HG02885 (cell line): ENCODE results near the gene CCKAR.
"Not testable (repeated sequence)": the region's sequence is repeated elsewhere in the genome, so short reads cannot be mapped to it uniquely, and the experiment has no call there.

Experiments
- ATAC-seq: cut with Tn5 transposase; IDR thresholded peaks from one replicate; pipeline ENCODE4 v1.9.1; 2021; ENCODE audit warnings: mild to moderate bottlenecking; ENCODE audit not compliant: unreplicated experiment, poor library complexity

Gene CCKAR, protein sequence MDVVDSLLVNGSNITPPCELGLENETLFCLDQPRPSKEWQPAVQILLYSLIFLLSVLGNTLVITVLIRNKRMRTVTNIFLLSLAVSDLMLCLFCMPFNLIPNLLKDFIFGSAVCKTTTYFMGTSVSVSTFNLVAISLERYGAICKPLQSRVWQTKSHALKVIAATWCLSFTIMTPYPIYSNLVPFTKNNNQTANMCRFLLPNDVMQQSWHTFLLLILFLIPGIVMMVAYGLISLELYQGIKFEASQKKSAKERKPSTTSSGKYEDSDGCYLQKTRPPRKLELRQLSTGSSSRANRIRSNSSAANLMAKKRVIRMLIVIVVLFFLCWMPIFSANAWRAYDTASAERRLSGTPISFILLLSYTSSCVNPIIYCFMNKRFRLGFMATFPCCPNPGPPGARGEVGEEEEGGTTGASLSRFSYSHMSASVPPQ

DNA sequence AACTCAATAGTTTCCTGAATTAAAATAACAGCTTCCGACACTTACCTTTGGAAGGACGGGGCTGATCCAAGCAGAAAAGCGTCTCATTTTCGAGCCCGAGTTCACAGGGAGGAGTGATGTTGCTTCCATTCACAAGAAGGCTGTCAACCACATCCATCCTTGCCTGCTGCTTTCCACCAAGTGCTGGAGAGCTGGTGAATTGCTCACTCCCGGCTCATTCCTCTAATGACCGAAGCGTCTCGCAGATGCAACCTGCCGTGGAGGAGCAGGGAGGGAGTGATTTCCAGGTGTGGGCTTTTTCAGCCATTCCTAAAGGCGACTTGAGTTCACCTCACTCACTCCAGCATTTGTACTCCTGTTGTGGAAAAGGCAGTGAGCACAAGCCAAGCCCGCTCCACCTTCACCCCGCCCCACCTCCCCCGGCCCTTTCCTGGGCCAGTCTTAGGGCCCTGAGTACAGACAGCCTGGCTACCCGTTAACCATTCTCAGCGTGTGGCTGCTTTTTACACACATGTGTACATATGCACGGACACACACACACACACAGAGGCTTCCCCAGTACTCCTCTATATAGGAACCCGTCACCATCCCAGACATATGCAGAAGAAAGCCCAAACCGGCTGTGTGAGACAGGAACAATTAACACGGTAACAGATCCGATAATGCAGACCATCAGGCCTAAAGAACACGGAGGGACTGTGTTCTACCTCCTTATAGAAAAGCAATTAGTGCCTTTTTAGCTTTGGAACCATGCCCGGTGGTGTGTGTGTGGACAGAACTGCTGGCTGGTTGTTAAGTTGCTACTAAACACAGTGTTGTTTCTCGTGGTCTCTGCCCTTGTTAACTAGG, at the start of gene CCKAR:
TSS of gene CCKAR (minus strand) at position 374 of the 849 bp plus-strand sequence. CDS start at position 157, 217 bp downstream.
- no peak for ATAC-seq

- ATAC-seq: no peak
Measured at GRCh38 chr4:26533685-26534084, 43.4 kb upstream of the CCKAR start.

GRCh38 chr4:26531491-26532116, 41.3 kb upstream of the CCKAR start:
- ATAC-seq: no peak

DNA sequence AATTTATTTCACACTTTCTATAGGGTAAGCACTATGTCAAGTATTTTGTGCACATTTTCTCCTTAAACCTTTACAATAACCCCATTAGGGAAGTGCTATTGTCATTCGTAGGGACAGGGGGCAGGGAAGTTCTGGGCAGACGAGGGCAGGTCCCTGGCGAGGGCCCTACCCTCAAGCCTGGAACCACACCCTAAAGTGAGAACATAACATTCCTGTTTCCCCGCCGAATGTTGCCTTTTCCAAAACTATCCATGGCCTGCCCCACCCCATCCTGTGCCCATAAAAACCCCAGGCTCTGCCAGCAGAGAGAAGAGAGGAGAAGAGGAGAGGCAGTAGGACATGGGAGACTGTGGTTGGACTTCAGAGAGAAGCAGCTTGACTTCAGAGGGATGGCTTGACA, 39.8 kb upstream of the CCKAR start:
- no peak for ATAC-seq

DNA sequence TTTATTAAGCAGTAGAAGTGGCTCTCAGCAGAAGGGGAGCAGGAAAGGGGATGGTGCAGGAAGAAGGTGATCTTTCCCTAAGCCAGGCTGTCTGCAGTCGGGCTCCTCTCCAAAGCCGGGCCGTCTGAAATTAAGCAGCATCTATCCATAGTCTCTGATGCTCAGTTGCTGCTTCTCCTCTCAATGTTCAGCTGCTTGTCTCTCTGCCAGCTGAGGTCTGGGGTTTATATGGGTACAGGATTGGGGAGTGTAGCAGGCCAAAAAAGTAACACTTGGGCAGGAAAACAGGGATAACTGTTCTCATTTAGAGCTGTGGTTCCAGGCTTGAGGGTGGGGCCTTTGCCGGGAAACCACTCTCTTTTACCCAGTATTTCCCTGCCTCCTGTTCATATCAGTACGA, 39.2 kb upstream of the CCKAR start:
- ATAC-seq: no peak

DNA sequence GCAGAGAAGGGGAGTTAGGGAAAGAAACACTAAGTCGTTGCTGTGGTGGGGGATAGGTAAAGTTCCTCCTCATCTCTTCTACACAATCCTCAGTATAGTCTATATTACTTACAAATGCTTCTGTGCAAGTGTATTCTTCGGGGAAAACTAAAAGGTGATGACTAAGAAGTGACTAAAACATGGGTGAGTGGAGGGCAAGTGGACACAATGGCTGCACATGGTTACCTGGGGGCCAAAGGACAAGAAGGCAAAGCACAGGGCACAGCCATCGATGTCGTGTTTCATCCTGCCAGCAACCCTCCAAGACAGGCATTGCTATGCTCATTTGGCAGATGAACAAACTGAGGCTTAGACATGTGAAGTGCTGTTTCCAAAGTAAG, 35.5 kb upstream of the CCKAR start:
- no peak for ATAC-seq

DNA sequence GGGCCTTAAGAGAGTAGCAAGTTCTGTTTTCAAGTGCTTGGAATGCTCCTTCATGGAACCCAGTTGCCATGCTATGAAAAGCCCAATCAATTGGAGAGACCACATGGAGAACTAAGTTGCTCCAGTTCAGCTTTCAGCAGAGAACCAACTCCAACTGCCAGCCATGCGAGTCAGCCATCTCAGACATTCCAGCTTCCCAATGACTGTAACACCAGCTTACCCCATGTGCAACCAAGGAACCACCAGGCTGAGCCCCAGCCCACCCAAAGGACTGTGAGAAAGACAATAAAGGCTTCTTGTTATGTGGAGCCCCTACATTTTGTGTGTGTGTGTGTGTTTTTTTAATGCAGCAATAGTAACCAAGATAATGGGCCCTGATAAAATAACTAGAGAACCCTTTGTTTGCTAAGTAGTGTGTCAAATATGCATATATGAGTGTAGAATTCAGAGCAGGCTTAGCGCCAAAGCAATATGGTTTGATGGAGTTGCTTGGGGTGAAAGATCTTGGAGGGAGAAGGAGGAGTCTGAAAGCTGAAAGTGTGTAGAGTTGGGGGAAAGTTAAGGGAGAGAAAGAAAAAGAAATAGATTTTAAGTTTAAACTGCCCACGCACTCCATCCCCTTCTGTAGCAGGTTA, 35.0 kb upstream of the CCKAR start:
- no peak for ATAC-seq

DNA sequence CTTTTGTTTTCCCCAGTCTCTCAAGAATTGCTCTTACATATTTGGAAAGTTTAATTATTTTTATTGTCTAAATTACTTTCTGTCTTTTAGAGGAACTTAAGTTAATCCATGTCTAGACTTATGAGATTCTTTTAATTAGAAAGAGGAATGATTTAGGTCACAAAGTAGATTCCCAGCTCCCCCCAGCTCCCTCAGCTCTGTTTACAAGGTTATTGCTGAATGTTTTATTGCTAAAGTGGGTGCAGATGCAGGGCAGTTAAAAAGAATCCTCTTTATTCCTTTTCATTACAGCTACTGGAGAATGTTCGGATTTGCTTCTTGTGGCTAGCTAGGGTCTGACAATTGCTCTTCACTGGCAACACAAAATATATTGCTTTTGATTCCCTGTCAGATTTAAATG, 33.7 kb upstream of the CCKAR start:
- ATAC-seq: no peak

DNA sequence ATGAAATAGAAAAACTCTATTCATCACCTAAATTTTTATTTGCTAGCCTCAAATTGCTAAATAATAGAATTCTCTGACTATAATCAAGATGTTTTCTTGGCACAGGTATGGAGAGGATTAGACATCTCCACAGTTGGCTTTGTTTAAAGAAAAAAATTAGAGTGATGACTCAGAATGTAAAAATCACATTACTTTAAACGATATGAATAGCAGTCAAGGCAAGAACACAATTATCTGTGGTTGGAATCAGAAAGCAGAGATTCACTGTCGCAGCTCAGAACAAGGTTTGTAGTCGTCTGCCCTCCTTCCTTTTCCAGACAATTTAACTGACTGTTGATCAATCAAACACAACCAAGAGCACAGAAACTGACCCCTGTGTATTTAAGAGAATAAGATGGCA, 32.2 kb upstream of the CCKAR start:
- ATAC-seq: no peak

DNA sequence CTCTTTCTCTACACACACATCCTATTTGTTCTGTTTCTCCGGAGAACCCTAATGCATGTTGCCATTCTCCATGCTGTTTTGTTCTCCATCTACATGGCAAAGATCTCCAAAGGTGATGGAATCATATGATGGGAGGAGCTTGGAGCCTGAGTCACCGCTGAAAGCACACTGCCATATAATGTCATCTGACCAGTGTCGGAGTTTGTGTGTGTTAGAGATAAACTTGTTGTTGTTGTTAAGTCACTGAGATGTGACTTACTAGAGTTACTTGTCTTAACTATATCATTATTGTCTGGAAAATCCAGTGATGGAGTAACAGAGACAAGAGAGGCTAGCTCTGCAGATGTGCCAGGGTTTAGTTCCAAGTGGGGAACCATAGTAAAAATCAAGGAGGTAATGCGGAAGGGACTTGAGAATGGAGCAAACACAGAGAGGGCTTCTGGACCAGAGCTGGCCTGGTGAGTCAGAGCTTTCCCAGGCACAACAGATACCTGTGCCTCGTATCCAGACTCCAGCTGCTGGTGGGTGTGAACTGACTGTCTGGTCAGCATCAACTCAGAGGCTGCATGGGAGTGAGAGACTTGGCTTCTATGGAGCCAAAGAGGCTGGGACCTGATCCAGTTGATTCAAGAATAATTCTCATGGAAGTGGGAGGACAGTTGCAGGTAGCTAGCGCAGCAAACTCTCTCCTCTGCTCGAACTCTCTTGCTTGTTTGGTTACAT, 30.6 kb upstream of the CCKAR start:
- no peak for ATAC-seq

GRCh38 chr4:26515936-26516335, 25.7 kb upstream of the CCKAR start:
- ATAC-seq: no peak

DNA sequence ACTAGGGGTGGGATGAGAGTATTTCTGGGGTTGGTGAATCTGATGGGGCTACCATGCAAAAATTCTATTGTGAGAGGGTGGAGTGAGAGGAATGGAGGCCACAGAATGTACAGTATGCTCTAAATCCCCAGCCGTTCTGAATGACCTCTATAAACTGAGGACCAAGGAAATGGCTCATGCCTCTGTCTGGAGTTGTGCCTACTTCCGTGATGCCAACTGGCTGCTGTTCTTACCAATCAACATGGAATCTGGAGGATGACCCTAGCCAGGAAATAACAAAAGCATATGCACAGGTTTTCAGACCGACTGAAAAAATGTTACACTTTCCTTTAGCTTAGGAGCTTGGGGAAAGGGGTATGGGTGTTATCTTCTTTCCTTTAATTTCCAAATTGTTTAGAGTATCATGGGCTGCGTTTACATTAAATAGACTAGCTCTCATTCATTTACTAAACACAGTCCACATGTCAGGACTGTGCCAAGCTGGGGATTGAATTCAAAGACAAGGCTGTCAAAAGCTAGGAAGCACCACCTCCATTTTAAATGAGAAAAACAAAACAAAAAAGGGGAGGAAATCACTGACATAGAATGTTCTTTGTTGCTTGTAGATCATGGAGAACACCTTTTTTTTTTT, 20.2 kb upstream of the CCKAR start:
- no peak for ATAC-seq

DNA sequence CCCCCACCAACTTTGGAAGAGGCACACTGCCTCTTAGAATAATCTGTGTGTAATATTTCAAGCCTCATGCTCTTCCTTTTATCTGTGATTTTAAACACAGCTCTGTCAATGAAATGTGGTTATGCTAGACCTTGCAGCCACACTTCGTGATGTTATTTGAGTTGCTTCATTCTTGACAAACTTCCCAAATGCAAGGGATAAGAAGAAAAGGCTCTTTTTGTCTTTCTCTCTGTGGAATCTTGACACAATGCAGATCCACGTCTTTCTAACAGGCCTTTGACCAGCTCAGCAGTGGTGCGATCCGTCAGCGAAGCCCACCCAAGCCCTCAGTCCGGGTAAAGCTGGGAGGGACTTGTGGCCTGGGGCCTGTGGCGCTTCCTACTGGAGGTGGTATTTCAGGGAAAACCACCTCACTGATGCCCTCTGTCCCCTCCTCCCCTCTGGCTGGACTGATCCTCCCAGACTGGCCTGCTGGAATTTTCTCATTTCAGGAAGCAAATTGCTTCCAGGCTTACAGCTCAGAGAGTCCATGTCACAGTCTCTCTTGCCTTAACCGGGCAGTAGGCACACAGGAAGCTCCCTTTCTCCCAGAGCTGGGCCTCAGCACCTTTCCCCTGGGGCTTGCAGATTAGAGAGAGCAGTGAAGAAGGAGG, 19.5 kb upstream of the CCKAR start:
- ATAC-seq: no peak

DNA sequence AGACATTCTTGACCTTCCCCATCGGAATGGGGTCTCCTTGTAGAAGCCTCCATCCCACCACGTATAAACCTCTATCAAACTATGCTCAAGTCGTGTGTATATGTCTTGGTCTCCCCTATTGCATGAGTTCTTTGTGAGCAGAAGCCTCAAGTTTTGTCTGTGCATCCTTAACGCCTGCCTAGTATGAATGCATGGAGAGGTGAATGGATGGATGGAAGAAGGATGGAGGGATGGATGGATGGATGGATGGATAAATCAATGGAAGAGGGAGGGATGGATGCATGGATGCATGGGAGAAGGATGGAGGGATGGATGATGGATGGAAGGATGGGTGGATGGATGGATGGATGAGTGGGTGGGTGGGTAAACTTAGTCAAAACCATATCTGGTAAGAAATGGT, 17.0 kb upstream of the CCKAR start:
- ATAC-seq: no peak

GRCh38 chr4:26503844-26504243, 13.6 kb upstream of the CCKAR start:
- no peak for ATAC-seq

DNA sequence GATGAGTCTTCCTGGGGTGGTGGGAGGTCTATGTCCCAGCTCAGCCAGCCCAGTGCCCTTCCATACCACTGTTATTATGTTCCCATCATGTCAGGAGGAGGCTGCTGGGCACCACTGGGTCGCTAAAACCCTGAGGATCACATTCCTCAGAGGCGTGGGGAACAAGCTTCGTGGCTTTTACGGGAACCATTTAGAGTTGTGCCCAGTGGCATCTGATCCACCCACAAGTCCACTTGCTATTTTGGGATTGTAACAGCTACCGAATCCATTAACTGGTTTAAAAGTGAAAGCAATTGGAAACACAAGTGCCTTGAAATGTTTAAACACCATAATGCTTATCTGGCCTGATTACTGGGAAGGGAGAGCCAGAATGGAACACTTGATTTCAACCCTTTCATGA, 13.1 kb upstream of the CCKAR start:
- ATAC-seq: no peak

GRCh38 chr4:26500565-26500999, 10.3 kb upstream of the CCKAR start:
- not testable (repeated sequence) for ATAC-seq

DNA sequence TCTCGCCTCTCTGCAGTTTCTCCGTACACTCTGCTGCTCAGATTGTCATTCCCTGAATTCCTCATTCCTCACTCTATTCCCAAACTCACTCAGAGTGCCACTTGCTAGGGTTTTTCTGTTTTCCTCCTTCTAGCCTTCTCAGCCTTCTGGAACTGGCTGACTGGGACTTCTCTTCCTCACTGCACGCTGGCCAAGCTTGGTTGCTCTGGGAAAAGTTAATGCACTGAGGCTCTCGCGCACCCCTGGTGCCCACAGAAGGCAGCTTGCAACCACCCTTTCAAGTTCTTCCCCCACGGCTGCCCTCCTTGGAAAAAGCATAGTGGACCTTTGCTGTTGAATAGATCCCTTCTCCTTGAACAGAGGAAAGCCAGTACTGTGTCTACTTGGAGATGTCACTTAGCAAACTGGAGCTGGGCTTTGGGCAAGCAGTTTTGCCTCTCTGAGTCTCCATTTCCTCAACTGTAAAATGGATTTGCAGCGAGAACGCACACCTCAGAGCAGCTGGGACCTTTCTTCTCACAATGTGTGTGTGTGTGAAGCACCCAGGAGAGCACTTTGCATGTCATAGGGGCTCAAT, 6.0 kb upstream of the CCKAR start:
- no peak for ATAC-seq

- ATAC-seq: no peak
Measured at GRCh38 chr4:26493461-26493860, 3.2 kb upstream of the CCKAR start.
